GM19438 (cell line): ENCODE data around the gene CHPF2.

Experiments
- ATAC-seq: cut with Tn5 transposase; IDR thresholded peaks from one replicate; pipeline ENCODE4 v1.9.1; 2021; ENCODE audit warnings: low read depth; ENCODE audit not compliant: unreplicated experiment

CHPF2 gene

DNA sequence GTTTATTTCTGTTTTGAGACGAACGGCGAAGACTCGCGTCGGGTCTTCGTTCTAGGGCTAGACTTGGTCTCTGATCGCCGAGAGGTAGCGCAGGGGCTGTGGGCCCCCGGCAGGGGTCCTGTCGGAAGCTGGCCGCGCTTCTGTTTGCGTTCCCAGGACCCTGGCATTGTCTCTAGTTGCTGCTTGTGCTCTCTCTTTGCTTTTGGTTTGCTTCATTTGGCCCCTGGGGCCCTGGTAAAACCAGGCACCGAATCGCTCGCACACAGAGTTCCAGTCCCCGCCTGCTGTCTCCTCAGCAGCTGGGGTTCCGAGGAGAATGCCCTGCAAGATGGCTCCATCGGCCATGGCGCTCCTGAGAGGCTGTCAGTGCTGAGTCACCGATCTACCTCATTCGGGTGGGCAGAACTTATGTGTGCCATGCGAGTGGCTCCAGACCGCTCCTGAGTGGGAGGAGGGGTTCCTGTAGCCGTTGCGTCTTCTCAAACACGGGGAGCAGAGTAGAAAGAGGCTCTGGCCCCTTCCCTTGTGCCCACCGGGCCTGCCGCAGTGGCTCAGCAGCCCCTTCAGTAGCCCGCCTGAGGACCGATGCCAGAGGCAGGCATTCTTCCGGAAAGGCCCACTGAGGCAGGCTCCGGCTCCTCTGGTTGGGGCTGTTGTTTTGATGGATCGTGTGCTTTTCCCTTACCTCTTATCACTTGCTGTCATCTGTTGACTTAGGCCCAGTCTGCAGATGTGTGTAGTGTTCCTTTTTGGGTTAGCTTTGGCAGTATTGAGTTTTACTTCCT lies 826 bp downstream of the CHPF2 start:
- ATAC-seq, result peak; percentile 33

DNA sequence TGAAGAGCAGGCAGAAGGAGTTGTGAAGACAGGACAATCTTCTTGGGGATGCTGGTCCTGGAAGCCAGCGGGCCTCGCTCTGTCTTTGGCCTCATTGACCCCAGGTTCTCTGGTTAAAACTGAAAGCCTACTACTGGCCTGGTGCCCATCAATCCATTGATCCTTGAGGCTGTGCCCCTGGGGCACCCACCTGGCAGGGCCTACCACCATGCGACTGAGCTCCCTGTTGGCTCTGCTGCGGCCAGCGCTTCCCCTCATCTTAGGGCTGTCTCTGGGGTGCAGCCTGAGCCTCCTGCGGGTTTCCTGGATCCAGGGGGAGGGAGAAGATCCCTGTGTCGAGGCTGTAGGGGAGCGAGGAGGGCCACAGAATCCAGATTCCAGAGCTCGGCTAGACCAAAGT lies 1.5 kb downstream of the CHPF2 start:
- no peak for ATAC-seq

GRCh38 chr7:151235091-151235787 lies 3.0 kb downstream of the CHPF2 start:
- ATAC-seq, result no peak

DNA sequence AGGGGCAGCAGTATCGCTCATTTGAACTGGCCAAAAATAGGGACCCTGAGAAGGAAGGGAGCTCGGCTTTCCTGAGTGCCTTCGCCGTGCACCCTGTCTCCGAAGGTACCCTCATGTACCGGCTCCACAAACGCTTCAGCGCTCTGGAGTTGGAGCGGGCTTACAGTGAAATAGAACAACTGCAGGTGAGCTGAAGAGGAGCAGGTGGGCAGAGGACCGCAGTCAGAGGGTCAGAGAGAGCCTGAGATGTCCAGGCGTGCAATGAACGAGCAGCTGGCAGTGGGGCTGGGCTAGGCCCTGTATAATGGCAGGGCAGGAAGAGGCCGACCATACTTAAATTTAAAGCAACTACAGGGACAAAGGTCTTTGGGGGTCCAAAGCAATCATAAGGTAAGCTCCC lies 4.1 kb downstream of the CHPF2 start:
- no peak for ATAC-seq

- ATAC-seq, result no peak
Measured at GRCh38 chr7:151237244-151238189, 5.2 kb downstream of the CHPF2 start.

GRCh38 chr7:151238190-151238810 lies 6.0 kb downstream of the CHPF2 start:
- no peak for ATAC-seq

- peak; percentile 53 for ATAC-seq
Measured at GRCh38 chr7:151238924-151239836, 6.9 kb downstream of the CHPF2 start.

GRCh38 chr7:151239837-151240459 lies 7.7 kb downstream of the CHPF2 start:
- no peak for ATAC-seq

- no peak for ATAC-seq
Measured at GRCh38 chr7:151240536-151240935, 8.3 kb downstream of the CHPF2 start.

DNA sequence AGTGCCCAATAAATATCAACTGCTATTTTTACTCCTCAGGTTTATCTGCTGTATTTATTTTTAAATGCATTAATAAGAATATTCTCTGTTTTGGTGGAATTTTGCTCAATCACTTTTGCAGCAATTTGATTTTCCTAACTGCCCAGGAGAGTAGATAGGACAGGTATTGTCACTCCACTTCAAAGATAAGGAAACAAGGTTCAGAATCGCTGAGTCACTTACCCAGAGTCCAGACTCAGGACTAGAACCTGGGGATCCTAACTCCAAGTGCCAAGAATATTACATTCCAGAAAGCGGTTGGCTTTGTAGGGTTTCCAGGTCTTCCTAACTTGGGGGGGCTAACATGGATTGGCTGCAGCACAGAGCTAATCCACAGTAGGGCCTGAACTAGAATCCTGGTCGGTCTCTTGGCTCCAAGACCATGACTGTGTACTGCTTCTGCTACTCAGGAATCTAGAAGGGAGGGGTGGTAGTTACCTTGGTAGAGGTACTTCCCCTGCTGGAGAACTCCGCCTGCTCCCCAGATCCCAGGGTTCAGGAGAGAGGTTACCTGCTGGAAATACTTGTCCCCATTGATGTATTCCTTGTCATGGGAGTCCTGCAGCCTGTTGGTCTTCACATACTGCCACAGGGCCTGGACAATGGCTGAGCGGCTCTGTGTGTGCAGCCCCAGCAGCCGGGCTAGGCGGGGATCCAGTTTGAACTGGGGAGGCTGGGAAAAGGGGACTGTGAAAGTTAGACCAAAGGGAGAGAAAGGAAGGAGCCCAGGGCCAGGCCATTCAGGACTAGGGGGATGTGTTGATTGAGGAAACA lies 8.9 kb downstream of the CHPF2 start:
- no peak for ATAC-seq

GRCh38 chr7:151241755-151242096 lies 9.4 kb downstream of the CHPF2 start:
- no peak for ATAC-seq

- no peak for ATAC-seq
Measured at GRCh38 chr7:151242159-151243044, 10.1 kb downstream of the CHPF2 start.

GRCh38 chr7:151243045-151243349 lies 10.7 kb downstream of the CHPF2 start:
- ATAC-seq, result no peak

DNA sequence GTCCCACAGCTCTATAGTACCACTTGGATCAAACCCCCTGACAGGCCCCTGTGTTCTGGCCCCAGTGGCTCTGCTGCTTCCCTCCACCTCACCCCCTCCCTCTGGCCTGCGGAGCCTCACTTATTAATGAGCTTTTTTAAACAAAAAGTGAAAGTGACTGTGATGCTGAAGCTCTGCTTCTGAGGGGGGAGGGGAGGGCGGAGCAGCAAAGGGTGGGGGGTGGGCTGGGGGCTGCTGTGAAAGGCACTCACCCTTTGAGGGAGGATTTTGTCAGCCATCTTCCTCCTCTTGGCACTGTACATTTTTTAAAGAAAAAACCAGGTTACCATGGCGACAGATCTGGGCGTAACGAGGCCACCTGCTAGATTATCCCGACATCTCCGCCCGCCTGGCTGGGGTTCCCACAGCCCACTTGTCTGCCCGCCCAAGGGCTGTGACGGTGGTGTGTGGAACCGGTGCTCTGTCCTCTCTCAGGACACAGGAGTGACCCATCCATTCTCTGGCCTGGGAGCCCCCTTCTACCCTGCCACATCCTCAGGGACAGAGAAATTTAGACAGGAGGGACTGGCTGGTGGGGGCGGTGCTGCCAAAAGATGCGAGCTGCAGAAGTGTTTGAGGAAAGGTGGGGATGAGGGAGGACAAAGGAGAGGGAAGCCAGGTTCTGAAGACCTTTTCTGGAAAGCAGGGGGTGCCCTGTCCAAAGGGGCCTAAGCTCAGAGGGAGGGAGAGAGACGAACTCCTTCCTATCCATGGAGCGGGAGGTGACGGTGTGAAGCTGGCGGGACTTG lies 11.3 kb downstream of the CHPF2 start:
- ATAC-seq, result no peak

GRCh38 chr7:151244196-151244840 lies 12.0 kb downstream of the CHPF2 start:
- no peak for ATAC-seq

- no peak for ATAC-seq
Measured at GRCh38 chr7:151244841-151245346, 12.6 kb downstream of the CHPF2 start.
